Measurements from ENCODE around the gene KIAA0040.
A peak's percentile ranks its signal among the peaks of the same experiment; 100 is the strongest.

The KIAA0040 gene

DNA sequence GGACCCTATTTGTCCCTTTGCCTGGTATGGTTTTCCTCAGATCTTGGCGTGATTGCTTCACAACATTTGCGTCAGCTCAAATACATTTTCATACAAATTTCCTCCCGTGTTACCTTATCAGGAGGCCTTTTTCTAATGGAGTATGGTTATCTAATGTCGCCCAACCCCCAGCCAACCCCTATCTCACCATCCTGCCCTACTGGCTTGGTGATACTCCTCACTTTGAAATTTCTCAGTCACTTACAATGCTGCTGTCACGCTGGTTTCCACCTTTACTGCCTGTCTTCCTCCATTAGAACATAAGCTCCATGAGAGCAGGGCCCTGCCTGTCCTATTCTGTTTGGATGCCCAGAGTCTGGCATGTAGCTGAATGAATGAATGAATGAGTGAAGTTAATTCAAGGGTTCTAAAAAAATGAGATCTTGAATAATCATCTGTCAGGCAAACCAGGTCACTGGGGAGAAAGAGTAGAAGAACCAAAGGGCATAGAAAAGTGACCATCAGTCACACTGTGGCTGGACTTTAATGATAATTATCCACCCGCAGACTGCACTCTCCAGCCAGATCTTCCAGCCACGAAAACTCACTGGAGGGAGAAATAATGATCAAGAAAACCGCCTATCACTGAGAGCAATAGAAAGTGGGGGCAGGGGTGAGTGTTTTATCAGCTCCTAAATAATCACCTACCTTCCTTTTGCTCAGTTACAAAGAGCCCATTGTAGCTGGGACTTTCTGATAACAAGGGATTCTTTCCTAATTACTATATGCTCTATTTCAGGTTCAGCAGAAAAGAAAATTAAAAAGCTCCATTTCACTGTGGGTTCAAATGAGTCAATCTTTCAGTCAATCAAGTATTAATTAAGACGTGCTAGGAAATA, 21.3 kb downstream of the KIAA0040 start:
- TF ChIP-seq GATA3 (IDR thresholded peaks at IDR 0.05; ENCODE audit: low read depth, low read length) (no peak), GATA2 (IDR thresholded peaks at IDR 0.05; ENCODE audit: low read depth, low read length) (no peak)

DNA sequence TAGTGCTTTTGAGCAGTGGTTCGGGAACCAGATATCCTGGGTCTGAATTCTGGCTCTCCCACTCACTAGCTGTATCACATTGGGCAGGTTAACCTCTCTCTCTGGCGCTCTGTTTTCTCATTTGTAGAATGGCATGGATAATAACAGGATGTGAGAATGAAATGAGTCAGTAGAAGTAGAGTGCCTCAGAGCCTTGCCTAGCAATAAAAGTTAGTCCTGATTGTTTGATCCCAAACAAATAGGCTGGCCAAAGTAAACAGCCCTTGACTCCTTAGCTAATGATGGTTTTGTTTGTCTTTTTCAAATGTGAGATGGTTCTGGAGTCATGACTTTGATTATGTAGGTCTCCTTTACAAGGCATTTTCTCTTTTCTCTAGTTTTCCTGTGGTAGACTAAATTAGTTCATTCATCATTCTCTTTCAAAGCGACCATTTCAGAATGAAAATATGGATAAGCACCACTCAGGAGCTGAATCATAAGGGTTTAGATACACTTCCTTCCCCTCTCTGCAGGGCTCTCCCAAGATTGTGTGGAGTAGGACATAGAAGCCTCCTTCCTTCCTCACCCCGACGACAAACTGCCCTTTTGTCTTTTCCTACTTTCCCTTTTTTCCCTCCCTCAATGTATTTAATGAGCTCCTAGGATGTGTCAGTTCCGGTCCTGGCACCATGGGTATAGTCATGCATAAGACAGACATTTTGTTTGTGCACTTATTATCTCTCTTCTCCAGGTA, 23.1 kb downstream of the KIAA0040 start:
- no peak for TF ChIP-seq GATA2 (IDR thresholded peaks at IDR 0.05; ENCODE audit: low read depth, low read length)
- TF ChIP-seq GATA3 (IDR thresholded peaks at IDR 0.05; ENCODE audit: low read depth, low read length) = no peak

DNA sequence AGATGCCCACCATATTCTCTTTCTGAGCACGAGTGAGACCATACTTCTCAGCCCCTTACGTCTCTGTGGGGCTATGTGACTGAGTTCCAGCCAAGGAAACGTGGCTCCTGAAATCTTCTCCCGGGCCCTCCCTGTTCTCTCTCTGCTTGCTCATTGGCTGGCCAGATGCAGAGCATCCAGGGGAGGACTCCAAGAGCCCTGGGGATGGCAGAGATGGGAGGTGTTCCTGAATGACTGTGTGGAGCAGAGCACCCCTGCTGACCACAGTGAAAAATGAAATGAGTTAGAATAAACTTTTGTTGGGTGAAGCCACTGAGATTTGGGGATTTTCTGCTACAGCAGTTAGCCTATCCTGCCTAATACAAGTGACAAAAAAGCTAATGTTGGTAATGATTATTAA, 23.8 kb downstream of the KIAA0040 start:
- no peak for TF ChIP-seq GATA3 (IDR thresholded peaks at IDR 0.05; ENCODE audit: low read depth, low read length)
- no peak for TF ChIP-seq GATA2 (IDR thresholded peaks at IDR 0.05; ENCODE audit: low read depth, low read length)

DNA sequence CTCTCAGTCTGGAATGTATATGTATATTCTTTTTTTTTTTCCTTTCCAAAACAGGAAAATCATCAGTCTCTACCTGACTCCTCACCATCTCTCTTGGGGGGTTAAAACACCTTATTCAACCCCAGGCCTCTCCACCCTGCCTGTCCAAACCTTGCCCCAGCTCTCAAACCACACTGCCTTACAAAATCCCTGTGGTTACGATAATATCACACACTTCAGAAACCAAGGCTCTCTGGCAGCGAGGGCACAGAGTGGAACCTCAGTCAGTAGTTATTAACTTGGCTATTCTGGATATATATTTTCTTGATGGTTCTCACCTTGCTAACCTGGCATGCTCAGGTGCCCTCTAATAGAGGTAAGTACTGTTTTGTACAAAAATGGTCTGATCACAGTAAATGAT, 24.7 kb downstream of the KIAA0040 start:
- TF ChIP-seq GATA3 (IDR thresholded peaks at IDR 0.05; ENCODE audit: low read depth, low read length) (no peak), GATA2 (IDR thresholded peaks at IDR 0.05; ENCODE audit: low read depth, low read length) (no peak)

DNA sequence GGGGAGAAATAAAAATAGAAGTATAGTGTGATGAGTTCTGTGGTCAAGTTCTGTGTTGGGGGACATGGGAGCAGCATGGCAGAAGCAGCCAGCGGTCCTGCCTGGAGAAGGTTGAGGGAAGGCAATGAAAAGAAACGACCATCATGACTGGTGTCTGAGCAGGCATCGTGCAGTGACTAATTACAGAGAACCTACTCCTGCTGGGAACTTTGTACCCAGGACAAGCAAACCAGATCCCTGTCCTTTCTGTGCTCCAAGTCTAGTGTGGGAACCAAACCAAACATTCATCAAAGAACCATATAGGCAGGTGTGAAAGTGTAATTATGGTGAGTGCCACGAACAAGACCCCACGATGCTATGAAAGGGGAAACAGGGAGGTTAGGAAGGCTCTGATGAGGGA, 25.8 kb downstream of the KIAA0040 start:
- no peak for TF ChIP-seq GATA2 (IDR thresholded peaks at IDR 0.05; ENCODE audit: low read depth, low read length)
- no peak for TF ChIP-seq GATA3 (IDR thresholded peaks at IDR 0.05; ENCODE audit: low read depth, low read length)

DNA sequence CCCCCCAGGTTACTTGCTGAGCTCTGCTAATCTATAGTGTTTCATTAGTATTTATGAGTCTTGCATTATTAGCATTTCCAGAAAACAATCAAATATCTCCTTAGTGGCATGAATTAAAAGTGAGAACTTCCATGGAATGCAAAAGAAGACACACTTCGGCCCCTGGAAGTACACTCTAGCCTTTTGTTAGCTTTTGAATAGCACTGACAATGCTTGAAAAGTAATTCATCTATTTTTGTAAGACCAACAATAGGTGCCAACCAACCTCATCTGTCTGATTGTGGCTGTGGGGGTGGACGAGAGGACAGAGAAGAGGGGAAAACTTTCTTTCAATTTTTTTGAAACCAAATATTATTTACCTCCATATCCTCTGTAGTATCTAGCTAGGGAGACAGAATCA, 27.8 kb downstream of the KIAA0040 start:
- no peak for TF ChIP-seq GATA2 (IDR thresholded peaks at IDR 0.05; ENCODE audit: low read depth, low read length)
- TF ChIP-seq GATA3 (IDR thresholded peaks at IDR 0.05; ENCODE audit: low read depth, low read length) = no peak

DNA sequence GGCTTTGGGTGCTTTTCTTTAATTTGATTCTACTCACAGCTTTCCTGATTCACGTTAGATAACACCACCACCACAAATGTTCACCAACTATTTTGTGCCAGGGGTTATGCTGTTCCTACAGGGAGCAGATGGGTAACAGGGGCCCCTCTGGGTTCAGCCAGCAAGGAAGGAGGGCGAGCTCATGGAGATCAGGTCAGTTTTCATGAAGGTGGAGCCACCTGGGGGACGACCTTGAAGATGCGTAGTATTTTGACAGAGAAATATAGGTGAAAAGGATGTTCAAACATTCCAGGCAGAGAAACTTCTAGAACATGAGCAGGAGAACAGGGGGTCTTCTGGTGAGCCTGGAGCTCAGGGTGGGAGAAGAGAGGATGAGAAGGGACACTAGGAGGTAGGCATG, 28.9 kb downstream of the KIAA0040 start:
- TF ChIP-seq GATA3 (IDR thresholded peaks at IDR 0.05; ENCODE audit: low read depth, low read length) (no peak), GATA2 (IDR thresholded peaks at IDR 0.05; ENCODE audit: low read depth, low read length) (no peak)

DNA sequence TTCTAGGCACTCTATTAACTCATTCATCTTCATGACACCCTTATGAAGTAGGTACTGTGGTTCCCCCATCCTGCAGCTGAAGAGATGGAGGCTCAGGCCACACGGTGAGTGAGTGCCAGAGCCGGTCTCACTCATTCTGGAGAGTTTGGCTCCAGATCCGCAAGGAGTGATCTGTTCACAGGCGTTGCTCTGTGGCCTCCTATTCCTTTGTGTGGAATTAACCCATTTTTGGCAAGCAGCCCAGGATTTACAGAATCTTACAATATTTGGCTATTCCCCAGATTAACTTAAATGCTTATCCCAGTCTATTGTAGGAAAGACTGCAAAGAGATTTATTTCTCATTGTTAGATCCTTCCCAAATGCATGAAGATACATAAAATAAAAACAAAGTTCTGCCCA, 29.6 kb downstream of the KIAA0040 start:
- TF ChIP-seq GATA2 (IDR thresholded peaks at IDR 0.05; ENCODE audit: low read depth, low read length) = no peak
- no peak for TF ChIP-seq GATA3 (IDR thresholded peaks at IDR 0.05; ENCODE audit: low read depth, low read length)

DNA sequence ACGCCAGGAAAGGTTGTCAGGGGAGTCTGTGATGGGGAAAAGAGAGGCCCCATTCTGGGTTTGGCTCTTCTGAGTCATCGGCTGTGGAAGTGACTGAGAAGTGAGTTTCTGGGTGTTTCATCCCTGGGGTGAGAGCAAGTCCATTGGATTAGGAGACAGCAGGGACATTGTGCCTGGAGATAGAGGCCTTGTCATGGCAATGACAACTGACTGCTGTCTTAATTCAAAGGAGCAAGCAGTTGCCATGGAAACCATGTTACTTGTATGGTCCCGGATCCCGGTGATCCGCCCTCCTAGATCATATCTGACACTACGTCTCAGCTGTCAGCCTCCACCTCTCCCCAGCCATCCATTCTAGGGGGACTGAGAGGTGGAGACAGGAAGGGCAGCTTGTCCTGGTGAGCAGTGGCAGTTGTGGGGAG, 34.4 kb downstream of the KIAA0040 start:
- TF ChIP-seq GATA2 (IDR thresholded peaks at IDR 0.05; ENCODE audit: low read depth, low read length) = no peak
- no peak for TF ChIP-seq GATA3 (IDR thresholded peaks at IDR 0.05; ENCODE audit: low read depth, low read length)

DNA sequence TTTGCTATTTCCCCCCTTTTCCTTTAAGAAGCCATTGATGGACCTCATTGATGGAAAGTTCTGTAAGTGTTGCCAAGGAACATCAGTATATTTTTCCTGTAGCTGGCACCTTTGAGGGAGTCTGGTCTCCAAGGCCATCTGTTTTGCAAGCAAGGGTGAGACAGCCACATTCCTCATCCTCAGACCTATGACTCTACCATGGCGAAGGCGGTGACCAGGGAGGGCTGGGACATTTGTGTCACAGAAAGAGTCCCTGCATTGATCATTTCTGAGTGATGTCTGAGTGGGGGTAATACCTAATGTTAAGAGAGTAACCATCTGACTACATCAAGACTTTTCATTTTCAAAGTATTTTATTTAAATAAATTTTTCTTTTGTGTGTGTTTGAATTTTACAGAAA, 35.4 kb downstream of the KIAA0040 start:
- TF ChIP-seq GATA2 (IDR thresholded peaks at IDR 0.05; ENCODE audit: low read depth, low read length) (no peak), GATA3 (IDR thresholded peaks at IDR 0.05; ENCODE audit: low read depth, low read length) (no peak)

DNA sequence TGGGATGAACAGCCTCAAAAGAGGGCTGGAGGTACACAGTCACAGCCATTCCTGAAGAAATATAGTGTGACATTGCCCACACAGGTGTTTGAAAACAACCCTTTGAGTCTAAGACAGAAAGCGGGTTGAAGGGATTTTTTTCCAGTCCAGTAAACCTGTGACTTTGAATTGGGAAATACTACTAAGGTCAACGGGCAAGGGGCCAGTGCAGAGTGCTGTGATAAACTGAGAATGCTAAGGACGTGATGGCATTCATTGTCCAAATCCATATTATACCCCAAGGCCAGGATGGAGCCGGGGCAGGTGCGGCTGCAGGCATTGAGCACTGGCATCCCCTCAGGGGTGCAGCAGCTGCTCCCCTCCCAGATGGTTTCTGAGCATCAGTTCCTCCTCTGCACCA, 36.6 kb downstream of the KIAA0040 start:
- TF ChIP-seq GATA2 (IDR thresholded peaks at IDR 0.05; ENCODE audit: low read depth, low read length) (no peak), GATA3 (IDR thresholded peaks at IDR 0.05; ENCODE audit: low read depth, low read length) (no peak)

DNA sequence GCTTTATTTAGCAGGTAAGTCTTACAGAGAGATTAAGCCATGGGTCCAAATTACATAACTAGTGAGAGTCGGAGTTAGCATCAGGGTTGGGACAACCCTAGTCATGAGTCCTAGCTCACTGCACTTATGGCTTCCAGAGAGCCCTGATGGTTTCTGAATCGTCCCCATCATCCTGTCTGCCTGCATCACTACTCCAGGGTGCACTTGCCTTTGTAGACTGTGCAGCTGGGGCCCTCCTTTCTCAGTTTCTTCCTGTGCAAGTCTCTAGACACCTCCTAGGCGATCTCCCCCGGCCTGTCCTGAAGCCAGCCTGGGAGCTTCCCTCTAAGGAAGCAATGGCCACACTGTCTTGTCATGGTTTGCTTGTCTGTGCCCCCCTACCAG, 37.1 kb downstream of the KIAA0040 start:
- TF ChIP-seq GATA2 (IDR thresholded peaks at IDR 0.05; ENCODE audit: low read depth, low read length) (no peak), GATA3 (IDR thresholded peaks at IDR 0.05; ENCODE audit: low read depth, low read length) (no peak)

DNA sequence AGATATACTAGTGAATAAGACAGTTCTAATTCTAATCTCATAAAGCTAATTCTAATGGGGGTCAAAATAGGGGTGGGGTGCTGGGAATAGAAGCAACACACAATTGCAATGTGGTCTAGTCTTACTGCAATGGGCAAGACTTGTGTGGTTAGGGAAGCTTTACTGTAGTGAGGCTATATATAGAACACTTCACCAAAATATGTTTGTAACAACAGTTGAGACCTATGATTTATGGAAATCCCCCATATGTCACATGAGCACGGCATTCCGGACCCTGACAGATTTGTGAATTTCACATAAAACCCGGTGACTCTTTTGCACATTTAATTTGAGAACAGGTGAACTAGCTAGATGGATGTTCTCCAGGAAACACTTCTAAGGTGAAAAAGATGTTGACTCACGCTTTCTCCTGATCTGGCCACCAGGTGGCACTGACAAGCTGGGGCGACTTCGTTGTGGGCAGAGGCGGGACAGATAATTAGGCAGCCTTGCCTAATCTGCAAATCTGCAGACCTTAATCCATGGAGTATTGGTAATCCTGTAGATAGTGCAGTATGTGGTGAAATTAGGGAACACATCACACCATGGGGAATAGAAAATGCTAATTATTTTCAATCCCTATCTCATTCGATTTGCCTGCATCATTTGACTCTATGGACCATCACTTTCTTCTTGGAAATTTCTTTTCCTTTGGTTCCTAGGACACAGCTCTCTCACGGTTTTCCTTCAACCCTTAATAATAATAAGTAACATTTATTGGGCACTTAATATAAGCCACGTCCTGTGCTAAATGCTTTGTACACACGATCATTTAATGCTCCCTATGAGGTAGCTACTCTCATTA, 37.7 kb downstream of the KIAA0040 start:
- TF ChIP-seq GATA3 (IDR thresholded peaks at IDR 0.05; ENCODE audit: low read depth, low read length) (peak; percentile 66; the same call in 1 of the 2 replicates), GATA2 (IDR thresholded peaks at IDR 0.05; ENCODE audit: low read depth, low read length) (peak; percentile 89)

Measured in SH-SY5Y (cell line).